ENCODE results near the gene GMEB1.

- TF ChIP-seq GATA3 (IDR thresholded peaks at IDR 0.05; ENCODE audit: low read depth, low read length) (no peak), GATA2 (IDR thresholded peaks at IDR 0.05; ENCODE audit: low read depth, low read length) (no peak)
These were observed 75.6 kb downstream of the GMEB1 start for GRCh38 chr1:28744184-28744583.

Measured in SH-SY5Y (cell line).